Breast epithelium (tissue), 3 donors: ENCODE measurements around the gene MACROD2.

ENCODE experiments used
- CTCF ChIP-seq, 3 donors: fragments of 450-650 bp; IDR thresholded peaks; one replicate each; pipeline ENCODE4 v1.5.1; 2016 to 2017; ENCODE audit warnings: antibody characterized with exemption in 3 of 3, mild to moderate bottlenecking in 3 of 3, moderate library complexity in 3 of 3
- POLR2AphosphoS5 ChIP-seq, 3 donors: sonication (generic); formaldehyde crosslinking; IDR thresholded peaks; one replicate each; pipeline ENCODE4 v1.6.1; 2017; ENCODE audit warnings: antibody characterized with exemption in 3 of 3

- TF ChIP-seq CTCF (IDR thresholded peaks at IDR 0.05): no peak
- no peak for TF ChIP-seq POLR2AphosphoS5 (IDR thresholded peaks at IDR 0.05)
Observed at GRCh38 chr20:15594158-15594695, 1598.9 kb downstream of the MACROD2 start.
